K562 (cell line): ENCODE measurements around the gene RESP18.
"Not testable (repeated sequence)": the region's sequence is repeated elsewhere in the genome, so short reads cannot be mapped to it uniquely, and the experiment has no call there.

Experiments
- ARID2 ChIP-seq: fragments of 450-650 bp; IDR thresholded peaks from 2 replicates; pipeline ENCODE4 v1.6.1; 2017; ENCODE audit warnings: antibody characterized with exemption, mild to moderate bottlenecking
- ATF6 ChIP-seq: sonication (generic); formaldehyde crosslinking; IDR thresholded peaks from 2 replicates; pipeline ENCODE4 v1.4.0; 2020; ENCODE audit warnings: mild to moderate bottlenecking, missing genetic modification reagents
- CHD4 ChIP-seq: fragments of 200-600 bp; sonication (generic); IDR thresholded peaks from 3 replicates; pipeline ENCODE4 v1.6.1; 2012; ENCODE audit warnings: low read depth, mild to moderate bottlenecking, mixed read lengths, low read length, inconsistent platforms; ENCODE audit not compliant: insufficient read depth, insufficient replicate concordance, poor library complexity, severe bottlenecking
- CTCF ChIP-seq, 3 experiments: IDR thresholded peaks in 2 of 3; conservative IDR thresholded peaks in 1 of 3; 2 replicates each; pipeline ENCODE4 v1.5.1; 2011 to 2012; ENCODE audit warnings: low read length in 3 of 3, mild to moderate bottlenecking in 3 of 3, control low read depth in 2 of 3, improper control_type of control experiment in 1 of 3, inconsistent platforms in 1 of 3, low read depth in 1 of 3, mixed read lengths in 1 of 3, moderate library complexity in 1 of 3; ENCODE audit not compliant: insufficient read depth in 2 of 3
- E2F3 ChIP-seq: fragments of 250-450 bp; sonication (Bioruptor Pico); IDR thresholded peaks from 2 replicates; pipeline ENCODE4 v1.4.0; 2020; ENCODE audit warnings: mild to moderate bottlenecking
- HCFC1 ChIP-seq: IDR thresholded peaks from 2 replicates; pipeline ENCODE4 v1.6.1; 2012; ENCODE audit warnings: low read depth, low read length, improper control_type of control experiment
- HIVEP1 ChIP-seq: fragments of 250-450 bp; sonication (Bioruptor Pico); IDR thresholded peaks from 2 replicates; pipeline ENCODE4 v1.4.0; 2020; ENCODE audit warnings: mild to moderate bottlenecking
- HLTF ChIP-seq: fragments of 450-650 bp; IDR thresholded peaks from 2 replicates; pipeline ENCODE4 v1.6.1; 2016
- LEF1 ChIP-seq: fragments of 450-650 bp; IDR thresholded peaks from 2 replicates; pipeline ENCODE4 v1.6.1; 2016; ENCODE audit warnings: mild to moderate bottlenecking
- OTX1 ChIP-seq: fragments of 450-650 bp; formaldehyde crosslinking; IDR thresholded peaks from 2 replicates; pipeline ENCODE4 v1.4.0; 2022; ENCODE audit warnings: mild to moderate bottlenecking
- TCF7 ChIP-seq: sonication (generic); IDR thresholded peaks from 2 replicates; pipeline ENCODE4 v1.6.1; 2016; ENCODE audit warnings: antibody characterized with exemption, borderline replicate concordance
- ZBTB33 ChIP-seq: sonication (generic); formaldehyde crosslinking; IDR thresholded peaks from 2 replicates; pipeline ENCODE4 v1.8.1; 2023; ENCODE audit warnings: mild to moderate bottlenecking, missing genetic modification reagents
- ZNF407 ChIP-seq: fragments of 450-650 bp; IDR thresholded peaks from 2 replicates; pipeline ENCODE4 v1.6.1; 2016; ENCODE audit warnings: low read depth
- ZNF707 ChIP-seq: fragments of 250-450 bp; sonication (Bioruptor Pico); conservative IDR thresholded peaks from 2 replicates; pipeline ENCODE4 v1.8.0; 2022; ENCODE audit warnings: inconsistent platforms, mild to moderate bottlenecking, moderate library complexity

- TF ChIP-seq LEF1; CHD4; ZNF407; TCF7; CTCF (IDR thresholded peaks at IDR 0.05 in 2 of 3, conservative IDR thresholded peaks at IDR 0.05 in 1 of 3; ENCODE audit: insufficient read depth in 2 of 3, low read depth in 1 of 3, low read length in 3 of 3); HCFC1; ZNF707; ATF6; HLTF; OTX1 (CRISPR knock-in tag); HIVEP1 (CRISPR knock-in tag); E2F3 (CRISPR knock-in tag); ZBTB33 (CRISPR knock-in tag); ARID2: not testable (repeated sequence)
Observed at GRCh38 chr2:219312683-219313263, 19.8 kb downstream of the RESP18 start.
